ENCODE results near the gene SSX2IP. TPM values are rescaled to one million over a fixed set of nuclear protein-coding genes. Genes with fewer than 3 reads are reported as not detected.
A peak's percentile ranks its signal among the peaks of the same experiment; 100 is the strongest.

Gene SSX2IP
- total RNA-seq, 1 experiment from 2014 or later, result 20.8 TPM

- ChIA-PET POLR2A (interaction anchor here (0.6 kb wide), 1 partner anchor 9 kb away, joined by 7 read pairs; no protein-coding TSS in a partner anchor), CTCF (interaction anchor here (0.6 to 2.3 kb wide), 7 partner anchors 20 to 275 kb away, joined by 3 to 27 read pairs (median 4); no protein-coding TSS in a partner anchor)
- Mint-ChIP-seq H3K4me1 (peaks cover 30% of the 10 kb centered on the region), H3K9me3 (0 out of 2 replicates have a peak, but pooled peaks cover 2% of the 10 kb centered on the region), H3K27me3 (ENCODE audit: low read depth) (no peaks in the 10 kb centered on the region), H3K27ac (no peak overlapping the region), H3K4me3 (no peak overlapping the region), H3K36me3 (peaks cover 3% of the 10 kb centered on the region)
- no peak for DNase-seq (ENCODE audit: low spot score)
- TF ChIP-seq FOXP4 (CRISPR knock-in tag; IDR thresholded peaks at IDR 0.05), result no peak
- TF ChIP-seq RORB (CRISPR knock-in tag; IDR thresholded peaks at IDR 0.05), result no peak
- no peak for ATAC-seq
Observed at GRCh38 chr1:84669831-84670230, 20.4 kb downstream of the SSX2IP start.

DNA sequence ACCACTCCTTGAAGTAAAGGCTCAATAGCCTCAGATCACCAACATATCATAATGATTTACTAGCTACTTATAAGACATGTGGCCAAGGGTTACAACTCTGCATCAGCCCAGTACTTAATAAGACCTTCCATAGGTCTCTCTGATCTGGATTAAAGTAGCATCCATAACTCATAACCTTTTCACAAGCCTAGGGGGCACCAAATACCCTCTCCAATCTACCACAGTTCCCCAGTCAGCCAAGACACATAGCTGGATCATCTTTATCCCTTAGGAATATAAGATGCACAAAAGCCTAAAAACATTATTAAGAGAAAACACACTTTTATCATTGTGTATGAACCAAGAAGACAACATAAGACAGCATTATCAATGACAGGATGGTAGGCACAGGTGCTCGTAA, 22.1 kb downstream of the SSX2IP start:
- no peak overlapping the region for H3K27ac Mint-ChIP-seq
- ChIA-PET CTCF (interaction anchor here (0.6 to 2.3 kb wide), 13 partner anchors 52 to 277 kb away, joined by 3 to 27 read pairs (median 5); no protein-coding TSS in a partner anchor), POLR2A (no interaction called here)
- DNase-seq (ENCODE audit: low spot score), result no peak
- no peaks in the 10 kb centered on the region for H3K27me3 Mint-ChIP-seq (ENCODE audit: low read depth)
- peaks cover 14% of the 10 kb centered on the region for H3K4me1 Mint-ChIP-seq
- TF ChIP-seq, protein P1, sequence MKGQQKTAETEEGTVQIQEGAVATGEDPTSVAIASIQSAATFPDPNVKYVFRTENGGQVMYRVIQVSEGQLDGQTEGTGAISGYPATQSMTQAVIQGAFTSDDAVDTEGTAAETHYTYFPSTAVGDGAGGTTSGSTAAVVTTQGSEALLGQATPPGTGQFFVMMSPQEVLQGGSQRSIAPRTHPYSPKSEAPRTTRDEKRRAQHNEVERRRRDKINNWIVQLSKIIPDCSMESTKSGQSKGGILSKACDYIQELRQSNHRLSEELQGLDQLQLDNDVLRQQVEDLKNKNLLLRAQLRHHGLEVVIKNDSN (CRISPR knock-in tag; IDR thresholded peaks at IDR 0.05), result no peak
- TF ChIP-seq ZNF138 (CRISPR knock-in tag; conservative IDR thresholded peaks at IDR 0.05) (no peak), ZNF416 (CRISPR knock-in tag; IDR thresholded peaks at IDR 0.05) (no peak)
- peak; percentile 89 for ATAC-seq
- H3K36me3 Mint-ChIP-seq, result peaks cover 3% of the 10 kb centered on the region
- no peaks in the 10 kb centered on the region for H3K9me3 Mint-ChIP-seq
- H3K4me3 Mint-ChIP-seq, result no peak overlapping the region

DNA sequence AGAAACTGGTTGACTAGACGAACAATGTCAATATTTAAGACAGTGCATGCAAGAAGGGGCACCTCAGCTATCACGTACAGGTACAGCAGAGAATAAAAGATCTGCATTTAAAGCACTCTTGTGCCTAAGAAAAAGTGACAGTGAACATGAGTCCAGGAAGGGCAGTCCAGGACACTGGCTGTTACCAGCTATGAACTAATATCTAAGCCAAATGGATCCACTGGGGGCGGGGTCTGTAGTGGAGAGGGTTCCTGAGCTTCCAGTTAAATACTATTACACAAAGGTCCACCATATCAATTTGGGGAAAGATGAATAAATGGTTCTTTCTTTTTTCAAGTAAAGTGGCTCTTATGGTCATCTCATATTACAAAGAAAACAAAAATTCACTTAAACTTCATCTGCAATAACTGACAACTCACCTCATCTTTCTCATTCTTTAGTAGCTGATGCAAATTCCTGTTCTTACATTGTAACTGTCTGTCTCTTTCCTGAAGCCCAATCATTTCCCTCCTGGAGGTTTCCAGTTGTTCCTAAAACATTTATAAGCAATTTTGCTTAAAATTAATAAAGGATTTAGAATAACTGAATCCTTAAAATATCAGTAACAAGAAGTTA, 24.5 kb downstream of the SSX2IP start:
- ChIA-PET POLR2A (no interaction called here), CTCF (no interaction called here)
- DNase-seq (ENCODE audit: low spot score), result no peak
- no peak overlapping the region for H3K4me3 Mint-ChIP-seq
- H3K4me1 Mint-ChIP-seq, result no peaks in the 10 kb centered on the region
- no peaks in the 10 kb centered on the region for H3K27me3 Mint-ChIP-seq (ENCODE audit: low read depth)
- ATAC-seq, result no peak
- TF ChIP-seq NR2C2 (CRISPR knock-in tag; IDR thresholded peaks at IDR 0.05) (no peak), E2F5 (CRISPR knock-in tag; IDR thresholded peaks at IDR 0.05) (no peak), MAX (CRISPR knock-in tag; IDR thresholded peaks at IDR 0.05) (no peak), PRRX2 (CRISPR knock-in tag; IDR thresholded peaks at IDR 0.05) (no peak), OVOL2 (CRISPR knock-in tag; IDR thresholded peaks at IDR 0.05; ENCODE audit: borderline replicate concordance) (no peak), JAZF1 (CRISPR knock-in tag; IDR thresholded peaks at IDR 0.05) (no peak), FOXP4 (CRISPR knock-in tag; IDR thresholded peaks at IDR 0.05) (no peak), ZNF219 (CRISPR knock-in tag; IDR thresholded peaks at IDR 0.05; ENCODE audit: borderline replicate concordance) (no peak), TCF7 (CRISPR knock-in tag; IDR thresholded peaks at IDR 0.05; ENCODE audit: low read depth) (no peak), SP1 (CRISPR knock-in tag; conservative IDR thresholded peaks at IDR 0.05) (no peak), FOXP1 (CRISPR knock-in tag; IDR thresholded peaks at IDR 0.05; ENCODE audit: borderline replicate concordance) (no peak), MYBL2 (CRISPR knock-in tag; IDR thresholded peaks at IDR 0.05) (no peak), KAT7 (CRISPR knock-in tag; IDR thresholded peaks at IDR 0.05; ENCODE audit: borderline replicate concordance) (no peak), TEAD4 (CRISPR knock-in tag; IDR thresholded peaks at IDR 0.05) (no peak)
- H3K27ac Mint-ChIP-seq, result no peak overlapping the region
- H3K9me3 Mint-ChIP-seq, result no peaks in the 10 kb centered on the region
- peaks cover 7% of the 10 kb centered on the region for H3K36me3 Mint-ChIP-seq
